IPS-18a (cell line): Measurements from ENCODE around the gene CDH13.

Source experiments
- H3K27ac ChIP-seq: one replicate; pipeline ENCODE4 v1.5.1; 2013; ENCODE audit warnings: low read length
- H3K27me3 ChIP-seq: one replicate; pipeline ENCODE4 v1.6.1; 2013; ENCODE audit warnings: mild to moderate bottlenecking, low read length; ENCODE audit not compliant: control insufficient read depth, insufficient read depth
- H3K36me3 ChIP-seq: one replicate; pipeline ENCODE4 v1.6.1; 2013; ENCODE audit warnings: low read depth, low read length; ENCODE audit not compliant: control insufficient read depth
- H3K4me1 ChIP-seq: one replicate; pipeline ENCODE4 v1.6.1; 2013; ENCODE audit warnings: low read depth, low read length; ENCODE audit not compliant: control insufficient read depth
- H3K4me3 ChIP-seq: one replicate; pipeline ENCODE4 v1.5.1; 2013; ENCODE audit warnings: low read length
- H3K9ac ChIP-seq: one replicate; pipeline ENCODE4 v1.6.1; 2013; ENCODE audit warnings: mild to moderate bottlenecking, low read length, moderate library complexity
- H3K9me3 ChIP-seq: one replicate; pipeline ENCODE4 v1.6.1; 2013; ENCODE audit warnings: low read depth, low read length; ENCODE audit not compliant: control insufficient read depth

The CDH13 gene

DNA sequence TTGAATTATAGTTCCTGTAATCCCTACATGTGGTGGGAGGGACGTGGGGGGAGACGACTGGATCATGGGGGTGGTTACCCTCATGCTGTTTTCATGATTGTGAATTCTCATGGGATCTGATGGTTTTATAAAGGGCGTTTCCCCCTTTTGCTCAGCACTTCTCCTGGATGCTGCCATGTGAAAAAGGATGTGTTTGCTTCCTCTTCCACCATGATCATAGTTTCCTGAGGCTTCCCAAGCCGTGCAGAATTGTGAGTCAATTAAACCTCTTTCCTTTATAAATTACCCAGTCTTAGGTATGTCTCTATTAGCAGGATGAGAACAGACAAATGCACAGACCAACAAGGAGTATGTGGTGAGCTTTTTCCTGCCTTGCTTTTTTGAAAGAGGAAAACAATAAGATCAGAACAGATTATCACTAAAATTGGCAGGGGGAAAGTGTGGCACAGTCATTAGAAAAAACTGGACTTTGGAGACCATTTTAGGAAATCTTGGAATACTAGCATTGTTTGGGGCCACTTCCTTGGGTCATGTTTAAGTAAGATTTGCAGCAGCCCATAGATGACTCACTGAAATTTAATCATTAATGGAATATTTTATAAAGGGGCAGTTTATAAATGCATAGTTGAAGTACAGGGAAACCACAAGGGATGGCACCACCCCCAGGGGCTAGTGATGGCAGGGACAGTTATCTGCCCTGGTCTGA lies 352.8 kb downstream of the CDH13 start:
- no peaks in the 10 kb centered on the region for H3K27me3 ChIP-seq
- no peak overlapping the region for H3K4me3 ChIP-seq
- H3K27ac ChIP-seq, result no peak overlapping the region
- no peaks in the 10 kb centered on the region for H3K4me1 ChIP-seq
- H3K9me3 ChIP-seq, result no peaks in the 10 kb centered on the region
- no peak overlapping the region for H3K9ac ChIP-seq
- H3K36me3 ChIP-seq, result no peaks in the 10 kb centered on the region

GRCh38 chr16:82980810-82981209 lies 354.0 kb downstream of the CDH13 start:
- Histone ChIP-seq H3K9me3 (no peaks in the 10 kb centered on the region), H3K36me3 (no peaks in the 10 kb centered on the region), H3K27ac (no peak overlapping the region), H3K4me1 (no peaks in the 10 kb centered on the region), H3K9ac (no peak overlapping the region), H3K4me3 (no peak overlapping the region), H3K27me3 (no peaks in the 10 kb centered on the region)

DNA sequence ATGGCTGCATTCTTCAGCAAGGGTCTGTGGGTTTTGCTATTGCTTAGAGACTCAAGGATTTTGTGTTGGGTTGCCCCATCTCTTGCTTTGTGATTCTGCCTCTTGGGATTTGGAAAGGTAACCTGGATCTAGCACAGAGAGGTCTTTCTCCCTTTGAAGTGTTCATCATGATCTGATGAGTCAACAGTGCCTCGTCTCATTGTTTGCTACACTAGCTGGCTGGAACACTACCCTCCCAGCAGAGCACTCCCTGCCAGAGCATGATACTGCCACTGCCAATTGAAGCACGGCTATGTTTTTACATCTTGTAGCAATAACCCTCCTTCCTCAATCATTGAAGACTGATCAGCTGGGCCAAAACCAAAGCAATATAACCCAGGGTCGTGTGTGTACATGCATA lies 361.0 kb downstream of the CDH13 start:
- Histone ChIP-seq H3K27ac (no peak overlapping the region), H3K36me3 (no peaks in the 10 kb centered on the region), H3K4me1 (no peaks in the 10 kb centered on the region), H3K9me3 (no peaks in the 10 kb centered on the region), H3K9ac (no peak overlapping the region), H3K4me3 (no peak overlapping the region), H3K27me3 (no peaks in the 10 kb centered on the region)

DNA sequence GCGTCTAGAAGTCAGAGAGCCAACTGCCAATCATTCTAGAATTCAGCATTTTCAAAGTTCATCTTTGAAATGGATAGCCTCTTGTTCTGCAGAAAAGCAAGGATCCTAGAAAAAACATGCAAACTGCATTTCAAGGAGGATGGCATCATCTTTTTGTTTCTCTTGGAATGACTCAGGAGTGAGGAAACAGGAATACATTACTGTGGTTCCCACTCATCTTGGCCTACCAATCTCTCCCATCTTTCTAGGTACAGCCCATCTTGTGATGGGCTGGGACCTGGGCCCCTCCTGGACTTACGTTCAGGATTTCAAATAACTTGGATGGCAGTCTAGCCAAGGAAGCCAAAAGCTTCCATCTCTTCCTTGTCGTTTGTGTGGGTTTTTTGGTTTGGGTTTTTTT lies 363.4 kb downstream of the CDH13 start:
- no peak overlapping the region for H3K27ac ChIP-seq
- H3K4me3 ChIP-seq, result no peak overlapping the region
- no peaks in the 10 kb centered on the region for H3K27me3 ChIP-seq
- no peaks in the 10 kb centered on the region for H3K4me1 ChIP-seq
- H3K9me3 ChIP-seq, result no peaks in the 10 kb centered on the region
- no peak overlapping the region for H3K9ac ChIP-seq
- no peaks in the 10 kb centered on the region for H3K36me3 ChIP-seq

- Histone ChIP-seq H3K9ac (no peak overlapping the region), H3K4me1 (no peaks in the 10 kb centered on the region), H3K36me3 (no peaks in the 10 kb centered on the region), H3K9me3 (no peaks in the 10 kb centered on the region), H3K27ac (no peak overlapping the region), H3K27me3 (no peaks in the 10 kb centered on the region), H3K4me3 (no peak overlapping the region)
Observed at GRCh38 chr16:82991410-82991809, 364.6 kb downstream of the CDH13 start.

- H3K9ac ChIP-seq, result no peak overlapping the region
- no peaks in the 10 kb centered on the region for H3K4me1 ChIP-seq
- H3K36me3 ChIP-seq, result no peaks in the 10 kb centered on the region
- no peak overlapping the region for H3K27ac ChIP-seq
- no peak overlapping the region for H3K4me3 ChIP-seq
- no peaks in the 10 kb centered on the region for H3K9me3 ChIP-seq
- H3K27me3 ChIP-seq, result no peaks in the 10 kb centered on the region
Observed at GRCh38 chr16:82991966-82992675, 365.4 kb downstream of the CDH13 start.

- no peaks in the 10 kb centered on the region for H3K27me3 ChIP-seq
- H3K27ac ChIP-seq, result no peak overlapping the region
- H3K4me1 ChIP-seq, result no peaks in the 10 kb centered on the region
- no peak overlapping the region for H3K9ac ChIP-seq
- no peaks in the 10 kb centered on the region for H3K36me3 ChIP-seq
- H3K4me3 ChIP-seq, result no peak overlapping the region
- no peaks in the 10 kb centered on the region for H3K9me3 ChIP-seq
Observed at GRCh38 chr16:82992786-82993185, 366.0 kb downstream of the CDH13 start.

DNA sequence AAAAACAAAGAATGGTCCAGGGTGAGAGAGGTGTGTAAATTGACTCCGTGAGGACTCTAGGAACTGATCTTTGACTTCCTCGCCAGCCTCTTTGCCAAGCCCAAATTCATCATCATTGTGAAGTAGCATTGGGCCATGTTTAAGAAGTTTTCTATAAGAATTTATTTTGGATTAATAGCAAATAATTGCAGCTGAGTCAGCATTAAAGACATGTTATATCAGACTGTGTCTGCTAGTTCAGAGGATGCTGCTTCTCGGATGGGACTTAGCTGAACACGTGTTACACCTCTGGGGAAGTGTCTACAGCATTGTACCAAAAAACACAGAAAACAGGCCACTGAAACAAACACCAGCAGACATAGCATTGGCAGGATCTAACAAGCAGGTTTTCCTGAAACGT lies 366.6 kb downstream of the CDH13 start:
- H3K36me3 ChIP-seq, result no peaks in the 10 kb centered on the region
- no peaks in the 10 kb centered on the region for H3K4me1 ChIP-seq

GRCh38 chr16:82993926-82994325 lies 367.2 kb downstream of the CDH13 start:
- no peak overlapping the region for H3K9ac ChIP-seq
- no peak overlapping the region for H3K27ac ChIP-seq
- no peaks in the 10 kb centered on the region for H3K36me3 ChIP-seq
- H3K4me1 ChIP-seq, result no peaks in the 10 kb centered on the region
- H3K9me3 ChIP-seq, result no peaks in the 10 kb centered on the region
- no peak overlapping the region for H3K4me3 ChIP-seq
- H3K27me3 ChIP-seq, result no peaks in the 10 kb centered on the region

More for the DNA sequence above, 366.6 kb downstream of the CDH13 start:
- no peaks in the 10 kb centered on the region for H3K9me3 ChIP-seq
- no peak overlapping the region for H3K27ac ChIP-seq
- H3K27me3 ChIP-seq, result no peaks in the 10 kb centered on the region
- H3K9ac ChIP-seq, result no peak overlapping the region
- no peak overlapping the region for H3K4me3 ChIP-seq

DNA sequence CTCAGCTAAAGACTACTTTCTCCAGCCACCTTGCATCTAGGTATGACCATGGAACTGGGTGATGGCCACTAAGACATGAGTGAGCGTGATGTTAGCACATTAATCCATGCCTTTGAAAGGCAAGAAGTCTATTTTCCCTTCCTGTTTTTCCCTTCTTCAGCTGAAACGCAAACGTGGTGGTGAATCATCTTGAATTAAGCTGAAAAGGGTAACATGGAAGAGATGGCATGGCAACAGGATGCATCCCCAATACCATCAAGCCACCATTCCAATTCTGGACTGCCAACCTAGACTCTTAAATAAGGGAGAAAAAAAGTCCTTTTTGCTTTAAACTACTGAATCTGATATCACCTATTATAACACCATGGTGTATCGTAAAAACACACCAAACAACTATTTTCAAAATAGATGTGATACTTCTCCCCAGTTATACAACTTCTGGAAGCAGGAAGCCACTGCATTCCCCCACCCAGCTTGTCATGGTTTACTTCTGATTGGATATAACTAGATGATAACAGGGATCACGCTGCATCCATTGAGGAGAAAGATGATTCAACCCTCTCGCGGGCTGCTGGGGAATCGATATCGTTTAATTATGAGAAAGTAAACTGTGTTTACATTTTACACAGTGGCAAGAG lies 368.6 kb downstream of the CDH13 start:
- no peak overlapping the region for H3K4me3 ChIP-seq
- no peak overlapping the region for H3K9ac ChIP-seq

DNA sequence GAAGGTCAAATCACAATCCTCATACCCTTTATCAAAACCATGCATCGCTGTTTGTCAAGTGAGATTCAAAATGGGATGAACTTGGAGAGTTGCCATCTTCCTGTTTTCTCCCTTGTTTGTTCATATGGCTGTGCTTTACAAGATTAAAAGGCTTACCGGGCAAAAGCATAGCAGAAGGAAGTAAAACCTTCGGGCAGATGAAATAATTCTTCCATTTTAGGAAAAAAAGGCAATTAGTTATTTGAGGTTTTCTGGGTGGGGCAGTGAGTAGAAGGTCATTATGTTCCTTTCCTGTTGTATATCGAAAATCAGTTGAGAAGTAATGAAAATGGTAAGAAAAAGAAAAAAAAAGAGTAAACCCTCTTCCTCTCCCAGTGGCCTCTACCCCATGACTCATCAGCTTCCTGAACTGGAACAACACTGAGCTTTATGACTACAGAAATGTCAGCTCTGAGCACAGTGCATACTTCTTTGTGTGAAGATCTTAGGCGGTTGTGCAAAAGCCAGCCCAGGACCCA lies 369.2 kb downstream of the CDH13 start:
- H3K4me3 ChIP-seq, result no peak overlapping the region
- no peaks in the 10 kb centered on the region for H3K4me1 ChIP-seq
- no peaks in the 10 kb centered on the region for H3K9me3 ChIP-seq
- no peaks in the 10 kb centered on the region for H3K36me3 ChIP-seq
- H3K27ac ChIP-seq, result no peak overlapping the region
- no peaks in the 10 kb centered on the region for H3K27me3 ChIP-seq
- H3K9ac ChIP-seq, result no peak overlapping the region

More for the DNA sequence above, 368.6 kb downstream of the CDH13 start:
- H3K27ac ChIP-seq, result no peak overlapping the region
- no peaks in the 10 kb centered on the region for H3K27me3 ChIP-seq
- no peaks in the 10 kb centered on the region for H3K4me1 ChIP-seq
- no peaks in the 10 kb centered on the region for H3K9me3 ChIP-seq
- H3K36me3 ChIP-seq, result no peaks in the 10 kb centered on the region
